Small intestine (tissue), 7 donors: ENCODE results near the gene LRRC3C. TPM values are rescaled to one million over a fixed set of nuclear protein-coding genes. Genes with fewer than 3 reads are reported as not detected.

ENCODE experiments used
- DNase-seq, 2 donors: peaks; one replicate each; pipeline versions ENCODE4 v3.0.0 to v3.0.0-alpha.2; 2013
- FAIRE-seq: peaks from 2 replicates; lab custom pipeline; 2012; peaks lifted over from hg19 to GRCh38; lab: Jason Lieb, UNC
- H3K27ac ChIP-seq, 3 donors: one replicate each; pipeline ENCODE4 v1.5.1; 2013; ENCODE audit warnings: low read length in 2 of 3, mild to moderate bottlenecking in 2 of 3, control low read depth in 1 of 3, inconsistent platforms in 1 of 3, low read depth in 1 of 3, moderate library complexity in 1 of 3
- H3K27me3 ChIP-seq, 3 donors: one replicate each; pipeline ENCODE4 v1.6.1; 2013; ENCODE audit warnings: low read length in 3 of 3, inconsistent platforms in 1 of 3; ENCODE audit not compliant: control insufficient read depth in 3 of 3, insufficient read depth in 3 of 3
- H3K36me3 ChIP-seq, 3 donors: one replicate each; pipeline ENCODE4 v1.6.1; 2013; ENCODE audit warnings: low read length in 3 of 3, inconsistent platforms in 1 of 3, low read depth in 1 of 3, mild to moderate bottlenecking in 1 of 3, moderate library complexity in 1 of 3; ENCODE audit not compliant: control insufficient read depth in 3 of 3, insufficient read depth in 2 of 3
- H3K4me1 ChIP-seq, 3 donors: one replicate each; pipeline ENCODE4 v1.6.1; 2013; ENCODE audit warnings: low read length in 2 of 3, inconsistent platforms in 1 of 3, low read depth in 1 of 3, mild to moderate bottlenecking in 1 of 3, moderate library complexity in 1 of 3; ENCODE audit not compliant: control insufficient read depth in 3 of 3, insufficient read depth in 2 of 3
- H3K4me3 ChIP-seq, 3 donors: one replicate each; pipeline ENCODE4 v1.5.1; 2013; ENCODE audit warnings: low read length in 3 of 3, control low read depth in 1 of 3, inconsistent platforms in 1 of 3, low read depth in 1 of 3, mild to moderate bottlenecking in 1 of 3, moderate library complexity in 1 of 3
- H3K9me3 ChIP-seq, 2 donors: one replicate each; pipeline ENCODE4 v1.6.1; 2013; ENCODE audit warnings: low read depth in 1 of 2, low read length in 1 of 2; ENCODE audit not compliant: control insufficient read depth in 2 of 2, insufficient read depth in 1 of 2
- WGBS, 3 donors: extraction: QIAGEN DNeasy Blood & Tissue Kit; methylation state at CpG; one replicate each; pipeline ENCODE4 v1.1.7; 2013; 5-methylcytosine and 5-hydroxymethylcytosine counted together
- polyA plus RNA-seq, 4 donors: library from polyadenylated mRNA; stranded (reverse) in 3 of 4; unstranded in 1 of 4; fragments of 200-250 nt in 3 of 4; fragments of 120-200 nt in 1 of 4; gene quantifications; one replicate each; pipeline versions ENCODE4 v1.2.1 to v1.2.3, GENCODE V29; 2013
- donor health status: healthy with polysubstance abuse.
- donor health status: control.
- donor health status: control.
- donor health status: Bipolar disorder and iron deficiency.
- donor health status: healthy.

The LRRC3C gene
- polyA plus RNA-seq, 4 donors: 0.10 TPM; not detected in 3

DNA sequence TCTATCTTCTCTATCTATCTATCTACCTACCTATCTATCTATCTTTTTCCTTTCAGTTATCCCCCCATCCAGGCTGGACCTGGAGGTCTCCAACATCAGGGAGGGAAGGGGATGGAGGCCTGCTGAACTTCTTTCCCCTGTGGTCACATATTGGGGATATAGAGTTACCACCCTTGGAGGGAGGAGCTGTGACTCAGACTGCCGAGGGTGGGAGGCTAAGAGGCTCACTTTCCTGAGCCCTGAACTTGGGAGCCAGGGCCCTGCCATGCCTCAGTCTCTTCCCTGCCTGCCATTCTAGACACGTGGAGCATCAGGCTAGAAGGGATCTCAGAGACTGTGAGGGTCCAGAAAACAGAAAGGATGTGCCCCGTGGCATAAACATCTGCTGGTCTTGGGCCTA, 8.4 kb downstream of the LRRC3C start:
- WGBS, 3 donors: 69 to 75% (median 74%) methylated on average over 3 of the region's 3 CpGs

DNA sequence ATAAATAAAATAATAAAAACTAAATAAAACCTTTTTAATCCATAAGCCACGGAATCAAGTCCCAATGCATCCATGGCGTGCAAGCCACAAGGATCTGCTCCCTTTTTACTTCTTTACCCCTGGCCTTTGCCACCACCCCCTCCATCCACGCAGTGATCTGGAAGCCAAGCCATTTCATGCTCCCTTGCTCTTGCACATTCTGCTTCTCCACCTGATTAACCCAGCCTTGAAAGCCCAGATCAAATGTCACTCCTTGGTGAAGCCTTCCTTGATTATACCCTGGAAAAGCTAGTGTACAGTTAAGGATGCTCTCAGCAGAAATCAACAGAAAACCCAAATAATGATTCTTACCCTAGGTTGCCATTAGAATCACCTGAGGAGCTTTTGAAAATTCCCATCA, 9.9 kb downstream of the LRRC3C start:
- no peaks in the 10 kb centered on the region for H3K9me3 ChIP-seq
- no peaks in the 10 kb centered on the region for H3K4me1 ChIP-seq
- no peak overlapping the region for H3K27ac ChIP-seq
- DNase-seq (no peak), FAIRE-seq (no peak)
- H3K4me3 ChIP-seq: no peak overlapping the region
- no peaks in the 10 kb centered on the region for H3K27me3 ChIP-seq
- WGBS, 3 donors: 95 to 97% (median 95%) methylated on average over 3 of the region's 3 CpGs
- H3K36me3 ChIP-seq: peaks cover 0 to 2% (median 0%) of the 10 kb centered on the region in 3 donors

More for the DNA sequence above, 8.4 kb downstream of the LRRC3C start:
- no peaks in the 10 kb centered on the region for H3K9me3 ChIP-seq
- no peaks in the 10 kb centered on the region for H3K27me3 ChIP-seq
- H3K4me1 ChIP-seq: no peaks in the 10 kb centered on the region
- no peak overlapping the region for H3K27ac ChIP-seq
- peaks cover 0 to 2% (median 0%) of the 10 kb centered on the region in 3 donors for H3K36me3 ChIP-seq
- FAIRE-seq: no peak
- DNase-seq: no peak
- H3K4me3 ChIP-seq: no peak overlapping the region

DNA sequence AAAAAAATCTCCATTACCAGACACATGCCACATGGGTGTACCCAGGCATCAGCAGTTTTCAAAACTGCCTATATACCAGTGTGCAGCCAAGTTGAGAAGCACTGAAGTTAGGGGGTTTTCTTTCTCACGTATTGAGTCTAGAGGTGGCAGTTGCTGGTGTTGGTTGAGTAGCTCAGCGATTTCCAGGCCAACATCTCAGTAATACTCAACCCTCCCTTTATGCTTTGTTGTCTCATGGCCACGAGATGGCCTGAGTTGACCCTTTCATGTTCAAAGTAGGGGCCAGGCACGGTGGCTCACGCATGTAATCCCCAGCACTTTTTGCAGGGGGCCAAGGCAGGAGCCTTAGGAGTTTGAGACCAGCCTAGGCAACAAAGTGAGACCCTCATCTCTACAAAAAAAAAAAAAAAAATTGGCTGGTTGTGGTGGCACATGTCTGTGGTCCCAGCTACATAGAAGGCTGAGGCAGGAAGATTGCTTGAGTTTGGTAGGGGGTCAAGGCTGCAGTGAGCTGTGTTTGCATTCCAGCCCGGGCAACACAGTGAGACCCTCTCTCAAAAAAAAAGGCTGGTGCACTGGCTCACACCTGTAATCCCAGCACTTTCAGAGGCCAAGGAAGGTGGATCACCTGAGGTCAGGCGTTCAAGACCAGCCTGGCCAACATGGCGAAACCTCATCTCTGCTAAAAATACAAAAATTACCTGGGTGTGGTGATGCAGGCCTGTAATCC, 10.8 kb downstream of the LRRC3C start:
- WGBS, 3 donors: 76 to 80% (median 78%) methylated on average over 8 of the region's 8 CpGs
- H3K36me3 ChIP-seq: peaks cover 0 to 2% (median 0%) of the 10 kb centered on the region in 3 donors
- DNase-seq (no peak), FAIRE-seq (no peak)
- H3K9me3 ChIP-seq: no peaks in the 10 kb centered on the region
- H3K27ac ChIP-seq: no peak overlapping the region
- no peaks in the 10 kb centered on the region for H3K4me1 ChIP-seq
- H3K4me3 ChIP-seq: no peak overlapping the region
- no peaks in the 10 kb centered on the region for H3K27me3 ChIP-seq

- WGBS, 3 donors: 84 to 93% (median 90%) methylated on average over 3 of the region's 3 CpGs
- Histone ChIP-seq H3K9me3 (no peaks in the 10 kb centered on the region), H3K36me3 (peaks cover 0 to 2% (median 0%) of the 10 kb centered on the region in 3 donors), H3K27ac (no peak overlapping the region), H3K27me3 (no peaks in the 10 kb centered on the region), H3K4me3 (no peak overlapping the region), H3K4me1 (no peaks in the 10 kb centered on the region)
- DNase-seq: no peak
- no peak for FAIRE-seq
These were observed 11.6 kb downstream of the LRRC3C start for GRCh38 chr17:39939106-39939505.

GRCh38 chr17:39939588-39940419, 12.3 kb downstream of the LRRC3C start:
- Histone ChIP-seq H3K27me3 (no peaks in the 10 kb centered on the region), H3K4me1 (no peaks in the 10 kb centered on the region), H3K27ac (peak overlapping the region in 1 of 3 donors; percentile 32), H3K4me3 (no peak overlapping the region), H3K36me3 (peaks cover 0 to 2% (median 0%) of the 10 kb centered on the region in 3 donors), H3K9me3 (no peaks in the 10 kb centered on the region)
- DNase-seq (no peak), FAIRE-seq (no peak)
- 56 to 73% (median 65%) methylated on average over 6 of the region's 6 CpGs for WGBS, 3 donors

GRCh38 chr17:39943702-39944392, 16.3 kb downstream of the LRRC3C start:
- WGBS, 3 donors: 62 to 91% (median 70%) methylated on average over 13 to 14 of the region's 14 CpGs
- Histone ChIP-seq H3K9me3 (no peaks in the 10 kb centered on the region), H3K4me1 (peaks cover 0 to 1% (median 0%) of the 10 kb centered on the region in 3 donors), H3K27ac (no peak overlapping the region), H3K36me3 (no peaks in the 10 kb centered on the region), H3K4me3 (no peak overlapping the region), H3K27me3 (no peaks in the 10 kb centered on the region)
- no peak for DNase-seq
- no peak for FAIRE-seq

DNA sequence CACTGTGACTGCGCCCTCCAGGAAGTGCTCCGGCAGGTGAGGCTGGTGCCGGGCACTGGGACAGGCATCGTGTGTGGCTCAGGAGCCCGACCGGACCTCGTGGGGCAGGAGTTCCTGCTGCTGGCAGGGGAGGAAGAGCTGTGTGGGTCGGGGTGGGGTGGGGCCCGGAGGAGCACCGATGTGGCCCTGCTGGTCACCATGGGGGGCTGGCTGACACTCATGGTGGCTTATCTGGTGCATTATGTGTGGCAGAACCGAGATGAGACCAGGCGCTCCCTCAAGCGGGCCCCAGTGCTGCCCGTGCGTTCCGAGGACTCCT, 16.8 kb downstream of the LRRC3C start:
- 70 to 84% (median 81%) methylated on average over 16 of the region's 16 CpGs for WGBS, 3 donors
- H3K27me3 ChIP-seq: no peaks in the 10 kb centered on the region
- peaks cover 0 to 4% (median 0%) of the 10 kb centered on the region in 3 donors for H3K4me1 ChIP-seq
- H3K36me3 ChIP-seq: no peaks in the 10 kb centered on the region
- H3K9me3 ChIP-seq: no peaks in the 10 kb centered on the region
- DNase-seq (no peak), FAIRE-seq (no peak)
- no peak overlapping the region for H3K4me3 ChIP-seq
- H3K27ac ChIP-seq: no peak overlapping the region
